ENCODE measurements around the gene ALKBH1. TPM values are rescaled to one million over a fixed set of nuclear protein-coding genes. Genes with fewer than 3 reads are reported as not detected.

ALKBH1 gene
- total RNA-seq, 1 donor from 2014 or later: 10.8 TPM

DNA sequence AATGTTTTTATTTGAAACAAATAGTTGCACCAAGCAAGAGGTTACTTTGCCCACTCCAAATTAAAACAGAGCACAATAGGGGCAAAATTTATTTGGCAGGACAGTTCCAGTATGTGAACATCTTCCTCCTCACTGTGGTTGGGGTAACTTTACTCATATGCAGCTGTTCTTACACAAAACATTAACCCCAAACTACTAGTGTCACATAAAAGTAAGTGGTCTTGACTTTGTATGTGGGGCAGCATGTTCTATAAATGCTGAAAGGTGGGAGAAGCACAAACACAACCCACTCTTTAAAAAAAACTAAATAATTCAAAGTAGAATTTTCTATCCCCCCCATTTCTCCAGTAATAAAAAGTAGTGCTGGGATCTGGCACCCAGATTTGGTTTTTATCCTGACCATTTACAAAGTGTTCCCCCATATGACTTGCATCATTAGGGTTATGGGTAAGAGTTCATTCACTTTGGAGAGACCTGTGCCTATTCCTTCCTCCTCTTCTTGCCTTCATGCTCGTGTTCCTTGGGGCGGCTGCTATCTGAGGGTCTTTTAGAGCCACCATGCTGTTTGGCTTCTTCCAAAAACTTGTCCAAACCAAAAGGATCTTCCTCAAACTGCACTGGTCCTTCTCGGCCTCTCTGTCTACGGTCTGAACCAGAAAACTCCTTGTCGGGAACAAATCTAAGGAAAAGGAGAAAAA lies 9.9 kb upstream of the ALKBH1 start:
- Mint-ChIP-seq H3K36me3 (ENCODE audit: low read depth, unreplicated experiment) (peaks cover 31% of the 10 kb centered on the region), H3K4me1 (ENCODE audit: unreplicated experiment) (no peaks in the 10 kb centered on the region), H3K9me3 (ENCODE audit: unreplicated experiment) (no peaks in the 10 kb centered on the region), H3K27ac (ENCODE audit: unreplicated experiment) (peak overlapping the region; percentile 7), H3K27me3 (ENCODE audit: unreplicated experiment) (peaks cover 2% of the 10 kb centered on the region), H3K4me3 (ENCODE audit: unreplicated experiment) (no peak overlapping the region)
- TF ChIP-seq, protein P1, sequence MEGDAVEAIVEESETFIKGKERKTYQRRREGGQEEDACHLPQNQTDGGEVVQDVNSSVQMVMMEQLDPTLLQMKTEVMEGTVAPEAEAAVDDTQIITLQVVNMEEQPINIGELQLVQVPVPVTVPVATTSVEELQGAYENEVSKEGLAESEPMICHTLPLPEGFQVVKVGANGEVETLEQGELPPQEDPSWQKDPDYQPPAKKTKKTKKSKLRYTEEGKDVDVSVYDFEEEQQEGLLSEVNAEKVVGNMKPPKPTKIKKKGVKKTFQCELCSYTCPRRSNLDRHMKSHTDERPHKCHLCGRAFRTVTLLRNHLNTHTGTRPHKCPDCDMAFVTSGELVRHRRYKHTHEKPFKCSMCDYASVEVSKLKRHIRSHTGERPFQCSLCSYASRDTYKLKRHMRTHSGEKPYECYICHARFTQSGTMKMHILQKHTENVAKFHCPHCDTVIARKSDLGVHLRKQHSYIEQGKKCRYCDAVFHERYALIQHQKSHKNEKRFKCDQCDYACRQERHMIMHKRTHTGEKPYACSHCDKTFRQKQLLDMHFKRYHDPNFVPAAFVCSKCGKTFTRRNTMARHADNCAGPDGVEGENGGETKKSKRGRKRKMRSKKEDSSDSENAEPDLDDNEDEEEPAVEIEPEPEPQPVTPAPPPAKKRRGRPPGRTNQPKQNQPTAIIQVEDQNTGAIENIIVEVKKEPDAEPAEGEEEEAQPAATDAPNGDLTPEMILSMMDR (IDR thresholded peaks at IDR 0.05; ENCODE audit: unreplicated experiment): no peak
- no peak for DNase-seq (ENCODE audit: low spot score)

DNA sequence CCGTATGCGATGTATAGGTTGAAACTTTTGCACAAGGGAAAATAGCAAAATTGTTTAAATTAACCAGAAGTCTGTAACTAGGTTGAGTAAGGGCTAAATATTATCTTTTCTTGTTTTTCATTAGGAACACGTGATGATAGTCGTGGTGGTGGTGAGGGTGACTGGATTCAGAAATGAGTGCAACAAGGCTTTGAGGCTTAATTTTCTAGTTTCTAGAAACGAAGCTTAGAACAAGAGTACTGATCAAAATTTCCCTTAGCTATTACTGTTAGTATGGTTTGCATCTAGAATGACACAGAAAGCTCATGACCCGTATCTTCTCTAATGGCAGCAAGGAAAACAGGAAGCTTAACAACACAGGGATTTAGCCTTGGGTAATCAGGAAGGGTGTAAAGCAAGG lies 7.1 kb upstream of the ALKBH1 start:
- Mint-ChIP-seq H3K4me3 (ENCODE audit: unreplicated experiment) (no peak overlapping the region), H3K27me3 (ENCODE audit: unreplicated experiment) (peaks cover 2% of the 10 kb centered on the region), H3K27ac (ENCODE audit: unreplicated experiment) (peak overlapping the region; percentile 32), H3K9me3 (ENCODE audit: unreplicated experiment) (no peaks in the 10 kb centered on the region), H3K36me3 (ENCODE audit: low read depth, unreplicated experiment) (peaks cover 21% of the 10 kb centered on the region), H3K4me1 (ENCODE audit: unreplicated experiment) (peaks cover 7% of the 10 kb centered on the region)
- TF ChIP-seq, protein P1 (IDR thresholded peaks at IDR 0.05; ENCODE audit: unreplicated experiment): no peak
- DNase-seq (ENCODE audit: low spot score): no peak

DNA sequence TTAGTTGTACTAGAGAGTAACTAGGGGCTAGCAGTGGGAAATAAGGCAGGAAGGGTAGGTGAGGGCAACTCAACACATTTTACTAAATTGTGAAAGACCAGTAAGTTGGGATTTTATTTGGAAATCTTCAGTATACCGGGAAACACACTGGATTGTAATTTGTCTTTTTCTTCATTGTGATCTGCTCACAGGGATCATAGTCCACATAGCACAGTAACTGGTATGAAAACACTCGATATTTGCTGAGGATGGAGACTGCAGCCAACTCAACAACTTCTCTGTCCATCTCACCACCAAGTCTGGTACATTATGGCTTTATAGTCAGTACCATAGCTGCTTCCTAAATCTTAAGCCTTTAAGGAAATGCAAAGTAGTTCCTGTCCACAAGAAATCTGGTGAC lies 2.5 kb upstream of the ALKBH1 start:
- Mint-ChIP-seq H3K9me3 (ENCODE audit: unreplicated experiment) (no peaks in the 10 kb centered on the region), H3K27me3 (ENCODE audit: unreplicated experiment) (peaks cover 4% of the 10 kb centered on the region), H3K4me1 (ENCODE audit: unreplicated experiment) (peaks cover 36% of the 10 kb centered on the region), H3K36me3 (ENCODE audit: low read depth, unreplicated experiment) (peaks cover 10% of the 10 kb centered on the region), H3K27ac (ENCODE audit: unreplicated experiment) (no peak overlapping the region), H3K4me3 (ENCODE audit: unreplicated experiment) (peak overlapping the region; percentile 9)
- DNase-seq (ENCODE audit: low spot score): no peak
- TF ChIP-seq, protein P1 (IDR thresholded peaks at IDR 0.05; ENCODE audit: unreplicated experiment): no peak

DNA sequence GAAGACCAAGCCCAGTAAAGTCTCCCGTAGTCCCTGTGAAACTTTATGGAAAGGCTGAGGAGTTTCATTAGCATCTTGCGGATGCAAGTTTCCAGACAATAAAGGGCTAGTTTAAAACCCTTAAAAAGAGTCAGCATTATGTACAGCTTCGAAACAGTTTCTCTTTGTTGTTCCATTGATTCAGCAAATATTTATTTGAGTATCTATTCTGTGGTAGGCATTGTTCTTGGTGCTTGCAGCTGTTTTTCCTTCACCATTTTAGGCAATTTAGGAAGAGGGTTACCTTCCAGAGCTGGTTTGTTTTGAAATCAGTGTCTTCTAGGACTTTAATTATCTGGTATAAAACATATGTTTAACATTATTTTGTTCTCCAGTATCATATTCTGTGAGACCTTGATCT lies 1.6 kb upstream of the ALKBH1 start:
- H3K9me3 Mint-ChIP-seq (ENCODE audit: unreplicated experiment): no peaks in the 10 kb centered on the region
- H3K4me3 Mint-ChIP-seq (ENCODE audit: unreplicated experiment): peak overlapping the region; percentile 96
- peaks cover 3% of the 10 kb centered on the region for H3K36me3 Mint-ChIP-seq (ENCODE audit: low read depth, unreplicated experiment)
- peaks cover 36% of the 10 kb centered on the region for H3K4me1 Mint-ChIP-seq (ENCODE audit: unreplicated experiment)
- TF ChIP-seq, protein P1 (IDR thresholded peaks at IDR 0.05; ENCODE audit: unreplicated experiment): no peak
- no peak for DNase-seq (ENCODE audit: low spot score)
- peaks cover 2% of the 10 kb centered on the region for H3K27me3 Mint-ChIP-seq (ENCODE audit: unreplicated experiment)
- no peak overlapping the region for H3K27ac Mint-ChIP-seq (ENCODE audit: unreplicated experiment)

GRCh38 chr14:77708749-77709148 lies 926 bp upstream of the ALKBH1 start:
- Mint-ChIP-seq H3K27me3 (ENCODE audit: unreplicated experiment) (peaks cover 2% of the 10 kb centered on the region), H3K4me3 (ENCODE audit: unreplicated experiment) (peak overlapping the region; percentile 96), H3K9me3 (ENCODE audit: unreplicated experiment) (no peaks in the 10 kb centered on the region), H3K4me1 (ENCODE audit: unreplicated experiment) (peaks cover 36% of the 10 kb centered on the region), H3K36me3 (ENCODE audit: low read depth, unreplicated experiment) (peaks cover 3% of the 10 kb centered on the region), H3K27ac (ENCODE audit: unreplicated experiment) (peak overlapping the region; percentile 62)
- TF ChIP-seq, protein P1 (IDR thresholded peaks at IDR 0.05; ENCODE audit: unreplicated experiment): no peak
- no peak for DNase-seq (ENCODE audit: low spot score)
